HepG2 (cell line): ENCODE measurements around the gene C6orf132. TPM values are rescaled to one million over a fixed set of nuclear protein-coding genes. Genes with fewer than 3 reads are reported as not detected.
A peak's percentile ranks its signal among the peaks of the same experiment; 100 is the strongest.

Source experiments
- BHLHE40 ChIP-seq: IDR thresholded peaks from 2 replicates; pipeline ENCODE4 v1.6.1; 2011; ENCODE audit warnings: low read length, improper control_type of control experiment
- CENPX ChIP-seq: sonication (generic); formaldehyde crosslinking; IDR thresholded peaks from 2 replicates; pipeline ENCODE4 v1.9.0; 2021; ENCODE audit warnings: mild to moderate bottlenecking, missing genetic modification reagents, moderate library complexity
- CHCHD3 ChIP-seq: sonication (generic); formaldehyde crosslinking; IDR thresholded peaks from 2 replicates; pipeline ENCODE4 v1.8.0; 2022; ENCODE audit warnings: mild to moderate bottlenecking, missing genetic modification reagents, moderate library complexity
- CSRNP1 ChIP-seq: sonication (generic); formaldehyde crosslinking; IDR thresholded peaks from 2 replicates; pipeline ENCODE4 v1.8.1; 2023; ENCODE audit warnings: mild to moderate bottlenecking, missing genetic modification reagents
- EHMT2 ChIP-seq: fragments of 200-600 bp; sonication (generic); IDR thresholded peaks from 2 replicates; pipeline ENCODE4 v1.7.0; 2017; ENCODE audit warnings: antibody characterized with exemption, low read depth, low read length, borderline replicate concordance
- GABPA ChIP-seq, 2 experiments: IDR thresholded peaks; 2 replicates each; pipeline ENCODE4 v1.6.1; 2011 to 2016; ENCODE audit warnings: low read depth in 2 of 2, low read length in 1 of 2, missing biosample characterization in 1 of 2, missing genetic modification characterization in 1 of 2
- HMGA1 ChIP-seq: sonication (generic); formaldehyde crosslinking; conservative IDR thresholded peaks from 2 replicates; pipeline ENCODE4 v1.4.0; 2020; ENCODE audit warnings: missing genetic modification reagents
- HMGXB4 ChIP-seq, 2 experiments: sonication (generic) in 1 of 2; formaldehyde crosslinking in 1 of 2; IDR thresholded peaks; 2 replicates each; pipeline versions ENCODE4 v1.4.0 to v1.6.1; 2018 to 2020; ENCODE audit warnings: missing genetic modification reagents in 2 of 2, borderline replicate concordance in 1 of 2, low read depth in 1 of 2, mild to moderate bottlenecking in 1 of 2, missing biosample characterization in 1 of 2
- IKZF5 ChIP-seq: IDR thresholded peaks from 2 replicates; pipeline ENCODE4 v1.6.1; 2018; ENCODE audit warnings: missing genetic modification reagents, mild to moderate bottlenecking, missing compliant biosample characterization
- IRF2 ChIP-seq: IDR thresholded peaks from 2 replicates; pipeline ENCODE4 v1.6.1; 2018; ENCODE audit warnings: missing genetic modification reagents, missing compliant biosample characterization
- JDP2 ChIP-seq: sonication (generic); formaldehyde crosslinking; IDR thresholded peaks from 2 replicates; pipeline ENCODE4 v1.8.1; 2022; ENCODE audit warnings: missing genetic modification reagents, borderline replicate concordance
- KDM1A ChIP-seq: IDR thresholded peaks from 2 replicates; pipeline ENCODE4 v1.6.1; 2016; ENCODE audit warnings: missing compliant biosample characterization
- NCOR1 ChIP-seq: fragments of 200-600 bp; sonication (generic); IDR thresholded peaks from 2 replicates; pipeline ENCODE4 v1.7.0; 2017; ENCODE audit warnings: antibody characterized with exemption, low read length, borderline replicate concordance
- NFYC ChIP-seq: IDR thresholded peaks from 2 replicates; pipeline ENCODE4 v1.6.1; 2016; ENCODE audit warnings: missing genetic modification reagents, missing compliant biosample characterization
- PRDM15 ChIP-seq: sonication (generic); formaldehyde crosslinking; IDR thresholded peaks from 2 replicates; pipeline ENCODE4 v1.4.0; 2020; ENCODE audit warnings: missing genetic modification reagents
- RNF2 ChIP-seq: fragments of 450-650 bp; conservative IDR thresholded peaks from 2 replicates; pipeline ENCODE4 v1.6.1; 2016; ENCODE audit warnings: low read depth
- SATB2 ChIP-seq: sonication (generic); formaldehyde crosslinking; IDR thresholded peaks from 2 replicates; pipeline ENCODE4 v1.5.0; 2020; ENCODE audit warnings: missing genetic modification reagents
- YEATS4 ChIP-seq: sonication (generic); formaldehyde crosslinking; IDR thresholded peaks from 2 replicates; pipeline ENCODE4 v1.4.0; 2020; ENCODE audit warnings: missing genetic modification reagents, borderline replicate concordance
- ZBTB34 ChIP-seq: sonication (generic); formaldehyde crosslinking; IDR thresholded peaks from 2 replicates; pipeline ENCODE4 v1.8.0; 2022; ENCODE audit warnings: mild to moderate bottlenecking, missing genetic modification reagents
- ZNF615 ChIP-seq: sonication (generic); formaldehyde crosslinking; IDR thresholded peaks from 2 replicates; pipeline ENCODE4 v1.5.0; 2020; ENCODE audit warnings: mild to moderate bottlenecking, missing genetic modification reagents, borderline replicate concordance
- polyA plus RNA-seq, 8 experiments: library from polyadenylated mRNA; depleted of rRNA in 3 of 8; stranded (reverse) in 7 of 8; unstranded in 1 of 8; fragments of >200 nt; fragmentation: Illumina TruSeq in 4 of 8; extraction: Trizol in 4 of 8; gene quantifications; 2 replicates each; pipeline versions ENCODE4 v1.2.1 to v1.2.3, GENCODE V29; 2011 to 2016; ENCODE audit warnings: low read depth in 4 of 8, missing spikeins in 1 of 8, mixed read lengths in 1 of 8; ENCODE audit not compliant: insufficient read depth in 1 of 8
- total RNA-seq, 5 experiments: library from RNA; depleted of rRNA; stranded (reverse); fragments of >200 nt; fragmentation: Illumina TruSeq; extraction: Trizol; gene quantifications; 2 replicates each; pipeline ENCODE4 v1.2.3, GENCODE V29; 2016; ENCODE audit warnings: low read depth in 1 of 5

Gene C6orf132
- total and polyA plus RNA-seq, 2 of the 13 experiments (the other 11 are each of a cell fraction or from before 2014, with no cell fraction given), result 0.78 to 3.0 TPM

- TF ChIP-seq ZNF615 (no peak), NFYC (no peak), BHLHE40 (0 out of 2 replicates have a peak, but pooled peaks have one; percentile 30), IKZF5 (no peak), PRDM15 (no peak; the same call in 1 of the 2 replicates), NCOR1 (peak; percentile 61; the same call in 1 of the 2 replicates), RNF2 (no peak), ZBTB34 (CRISPR knock-in tag) (peak; percentile 58; the same call in 1 of the 2 replicates), CENPX (CRISPR knock-in tag) (no peak), EHMT2 (no peak), SATB2 (CRISPR knock-in tag) (no peak), JDP2 (no peak), CSRNP1 (no peak), GABPA (IDR thresholded peaks at IDR 0.05; ENCODE audit: low read depth, low read length) (no peak), GABPA (CRISPR knock-in tag; IDR thresholded peaks at IDR 0.05; ENCODE audit: low read depth) (no peak), KDM1A (no peak), HMGA1 (CRISPR knock-in tag) (no peak), HMGXB4 (CRISPR knock-in tag; IDR thresholded peaks at IDR 0.05; ENCODE audit: borderline replicate concordance in 1 of 2, low read depth in 1 of 2) (no peak), CHCHD3 (CRISPR knock-in tag) (no peak), YEATS4 (CRISPR knock-in tag) (no peak), IRF2 (CRISPR knock-in tag) (0 out of 2 replicates have a peak, but pooled peaks have one; percentile 9)
Measured at GRCh38 chr6:42137194-42137753, 5.1 kb downstream of the C6orf132 start (continued).
